Fibroblast of lung (primary cell): ENCODE data around the gene CBFB.

Experiments
- CTCF ChIP-seq, 2 donors: IDR thresholded peaks in 1 of 2; conservative IDR thresholded peaks in 1 of 2; 1 replicate in 1 of 2; 2 replicates in 1 of 2; pipeline ENCODE4 v1.5.1; 2011 to 2012; ENCODE audit warnings: low read length in 2 of 2, control low read depth in 1 of 2, inconsistent platforms in 1 of 2, low read depth in 1 of 2, mild to moderate bottlenecking in 1 of 2
- EZH2 ChIP-seq: IDR thresholded peaks from 2 replicates; pipeline ENCODE4 v1.5.1; 2012; ENCODE audit warnings: low read length, control low read depth, mild to moderate bottlenecking; ENCODE audit errors: missing control alignments

- TF ChIP-seq CTCF (conservative IDR thresholded peaks at IDR 0.05 in 1 of 2, IDR thresholded peaks at IDR 0.05 in 1 of 2; ENCODE audit: low read depth in 1 of 2, low read length in 2 of 2), result no peak
- no peak for TF ChIP-seq EZH2
These were observed 21.9 kb upstream of the CBFB start for GRCh38 chr16:67006930-67007658.
